Endothelial cell of umbilical vein (primary cell): ENCODE results near the gene RAD9A.

Source experiments
- CTCF ChIP-seq, 2 donors: IDR thresholded peaks; 1 replicate in 1 of 2; 2 replicates in 1 of 2; pipeline ENCODE4 v1.5.1; 2011; ENCODE audit warnings: low read length in 2 of 2, mild to moderate bottlenecking in 2 of 2, moderate library complexity in 2 of 2, control low read depth in 1 of 2, inconsistent platforms in 1 of 2, low read depth in 1 of 2; ENCODE audit not compliant: insufficient read depth in 1 of 2; ENCODE audit errors: extremely low read depth in 1 of 2
- EZH2 ChIP-seq: IDR thresholded peaks from 2 replicates; pipeline ENCODE4 v1.6.1; 2012; ENCODE audit warnings: borderline replicate concordance, low read depth, mild to moderate bottlenecking, moderate library complexity, low read length, inconsistent platforms; ENCODE audit not compliant: severe bottlenecking
- GATA2 ChIP-seq: IDR thresholded peaks from 2 replicates; pipeline ENCODE4 v1.7.0; 2011; ENCODE audit warnings: low read depth, mild to moderate bottlenecking, moderate library complexity, mixed read lengths, low read length; ENCODE audit not compliant: insufficient read length, insufficient read depth
- JUN ChIP-seq: IDR thresholded peaks from 2 replicates; pipeline ENCODE4 v1.6.1; 2011; ENCODE audit warnings: borderline replicate concordance, low read depth; ENCODE audit not compliant: insufficient read length, insufficient read depth
- MAX ChIP-seq: IDR thresholded peaks from 2 replicates; pipeline ENCODE4 v1.6.1; 2011; ENCODE audit not compliant: insufficient read depth, insufficient read length
- MYC ChIP-seq: IDR thresholded peaks from one replicate; pipeline ENCODE4 v1.6.1; 2011; ENCODE audit warnings: mild to moderate bottlenecking, low read depth, low read length
- POLR2A ChIP-seq: IDR thresholded peaks from 2 replicates; pipeline ENCODE4 v1.6.1; 2012; ENCODE audit warnings: low read depth, mild to moderate bottlenecking, control low read depth, low read length

- no peak for TF ChIP-seq CTCF (IDR thresholded peaks at IDR 0.05; ENCODE audit: extremely low read depth in 1 of 2, insufficient read depth in 1 of 2, low read depth in 1 of 2, low read length in 2 of 2)
- no peak for TF ChIP-seq MAX
- no peak for TF ChIP-seq JUN
- TF ChIP-seq EZH2: no peak
- TF ChIP-seq POLR2A: no peak
- no peak for TF ChIP-seq GATA2
- TF ChIP-seq MYC: no peak
Observed at GRCh38 chr11:67416416-67417335, 24.9 kb downstream of the RAD9A start.
